Inflammatory macrophage treated with lipopolysaccharide for 4 hours (primary cell): ENCODE measurements around the gene TBXAS1.
"Not testable (repeated sequence)": the region's sequence is repeated elsewhere in the genome, so short reads cannot be mapped to it uniquely, and the experiment has no call there.

ENCODE experiments used
- DNase-seq: peaks from one replicate; pipeline ENCODE4 v3.0.0-alpha.2; 2020

TBXAS1 gene

GRCh38 chr7:139895141-139895829 is 66.2 kb downstream of the TBXAS1 start:
- DNase-seq, result no peak

GRCh38 chr7:139896288-139896687 is 67.2 kb downstream of the TBXAS1 start:
- DNase-seq, result no peak

GRCh38 chr7:139896831-139897230 is 67.8 kb downstream of the TBXAS1 start:
- DNase-seq, result no peak

GRCh38 chr7:139897422-139898090 is 68.5 kb downstream of the TBXAS1 start:
- DNase-seq, result peak; percentile 41

- no peak for DNase-seq
These were observed 69.4 kb downstream of the TBXAS1 start for GRCh38 chr7:139898483-139898882.

GRCh38 chr7:139899328-139899955 is 70.4 kb downstream of the TBXAS1 start:
- DNase-seq, result no peak

- DNase-seq, result peak; percentile 23
These were observed 71.3 kb downstream of the TBXAS1 start for GRCh38 chr7:139900326-139900725.

GRCh38 chr7:139901056-139901795 is 72.2 kb downstream of the TBXAS1 start:
- DNase-seq, result peak; percentile 81

- peak; percentile 49 for DNase-seq
These were observed 72.8 kb downstream of the TBXAS1 start for GRCh38 chr7:139901901-139902300.

- no peak for DNase-seq
These were observed 73.5 kb downstream of the TBXAS1 start for GRCh38 chr7:139902436-139903102.

- DNase-seq, result not testable (repeated sequence)
These were observed 74.0 kb downstream of the TBXAS1 start for GRCh38 chr7:139903103-139903477.

- DNase-seq, result no peak
These were observed 77.8 kb downstream of the TBXAS1 start for GRCh38 chr7:139906879-139907278.

GRCh38 chr7:139908792-139909191 is 79.7 kb downstream of the TBXAS1 start:
- DNase-seq, result no peak

GRCh38 chr7:139909379-139910050 is 80.5 kb downstream of the TBXAS1 start:
- DNase-seq, result no peak

- no peak for DNase-seq
These were observed 84.2 kb downstream of the TBXAS1 start for GRCh38 chr7:139913021-139913844.

- DNase-seq, result no peak
These were observed 84.7 kb downstream of the TBXAS1 start for GRCh38 chr7:139913845-139914135.

GRCh38 chr7:139914306-139915267 is 85.5 kb downstream of the TBXAS1 start:
- no peak for DNase-seq

GRCh38 chr7:139915268-139915863 is 86.3 kb downstream of the TBXAS1 start:
- no peak for DNase-seq

- DNase-seq, result peak; percentile 89
These were observed 87.0 kb downstream of the TBXAS1 start for GRCh38 chr7:139915864-139916716.
